COR-L47 (cell line): Measurements from ENCODE around the gene UNC13B.

Experiments
- DNase-seq: peaks from one replicate; lab custom pipeline; 2025; lab: John Stamatoyannopoulos, UW

UNC13B gene

GRCh38 chr9:35335164-35335563 is 173.4 kb downstream of the UNC13B start:
- no peak for DNase-seq

DNA sequence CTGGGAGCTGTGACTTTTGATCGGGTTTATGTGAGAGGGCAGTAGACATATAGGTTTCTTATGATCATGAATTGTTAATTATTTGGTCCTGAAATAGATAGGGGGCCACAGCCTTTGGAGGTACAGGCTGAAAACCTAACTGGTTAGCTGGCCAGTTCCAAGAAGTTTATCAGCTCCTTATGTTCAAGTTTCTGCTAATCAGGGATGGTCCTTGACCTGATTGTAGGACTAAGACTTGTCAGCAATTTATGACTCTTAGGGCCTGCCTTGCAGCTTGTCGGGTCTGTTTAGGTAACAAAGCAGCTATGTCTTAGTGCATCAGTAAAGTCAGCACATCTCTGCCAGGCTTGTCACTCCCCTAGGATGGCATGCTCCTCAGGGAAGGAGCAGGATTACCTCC is 176.3 kb downstream of the UNC13B start:
- no peak for DNase-seq

DNA sequence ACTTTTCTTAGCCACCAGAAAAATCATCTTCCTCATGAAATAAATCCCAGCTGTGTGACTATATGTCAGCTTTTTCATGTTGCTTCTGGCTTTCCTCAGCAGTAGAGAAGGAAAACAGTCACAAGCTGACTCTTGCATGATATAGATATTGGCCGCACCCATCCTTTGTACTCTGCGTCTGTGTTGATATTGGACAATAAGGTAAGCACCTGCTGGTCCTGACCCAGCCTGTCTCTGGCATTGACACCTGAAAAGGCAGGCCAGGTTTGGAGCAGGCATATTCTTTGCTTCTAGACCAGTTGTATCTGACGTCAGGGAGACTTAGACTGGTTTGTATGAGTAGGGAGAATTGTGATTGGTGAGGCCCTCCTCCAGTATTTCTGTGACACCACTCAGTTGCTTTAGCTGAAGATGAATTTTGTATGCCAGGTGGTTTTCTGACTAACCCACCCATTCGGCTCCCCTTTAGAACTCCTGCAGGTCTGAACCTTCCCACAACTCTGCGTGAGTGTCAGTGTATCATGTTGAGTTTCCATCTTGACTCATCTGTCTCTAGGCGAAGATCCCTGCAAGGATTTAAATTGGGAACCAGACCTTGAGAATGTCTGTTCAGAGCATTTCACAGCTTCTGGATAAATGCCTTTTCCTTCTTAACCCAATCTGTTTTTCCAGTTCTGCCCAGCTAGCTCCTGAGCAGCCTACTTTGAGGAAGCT is 176.9 kb downstream of the UNC13B start:
- peak; percentile 53 for DNase-seq

- DNase-seq = no peak
These were observed 178.2 kb downstream of the UNC13B start for GRCh38 chr9:35340046-35340445.

DNA sequence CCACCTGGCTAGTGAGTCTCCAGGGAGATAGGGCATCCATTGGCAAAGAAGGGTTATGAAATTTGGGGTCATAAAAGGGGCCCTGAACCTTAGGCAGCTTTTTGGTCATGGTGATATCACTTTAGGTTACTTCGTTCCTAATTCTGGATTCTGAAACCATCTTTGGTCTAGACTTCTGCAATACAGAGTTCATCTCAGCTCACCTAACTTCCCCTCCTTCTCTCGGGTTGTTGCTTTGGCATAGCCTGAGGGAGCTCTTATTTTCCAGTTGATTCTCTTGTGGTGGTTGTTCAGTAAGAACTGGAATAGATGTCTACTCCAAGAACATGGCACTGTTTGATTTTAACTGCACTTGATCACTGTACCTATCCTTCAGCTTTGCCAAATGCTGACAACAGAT is 179.2 kb downstream of the UNC13B start:
- DNase-seq = no peak

DNA sequence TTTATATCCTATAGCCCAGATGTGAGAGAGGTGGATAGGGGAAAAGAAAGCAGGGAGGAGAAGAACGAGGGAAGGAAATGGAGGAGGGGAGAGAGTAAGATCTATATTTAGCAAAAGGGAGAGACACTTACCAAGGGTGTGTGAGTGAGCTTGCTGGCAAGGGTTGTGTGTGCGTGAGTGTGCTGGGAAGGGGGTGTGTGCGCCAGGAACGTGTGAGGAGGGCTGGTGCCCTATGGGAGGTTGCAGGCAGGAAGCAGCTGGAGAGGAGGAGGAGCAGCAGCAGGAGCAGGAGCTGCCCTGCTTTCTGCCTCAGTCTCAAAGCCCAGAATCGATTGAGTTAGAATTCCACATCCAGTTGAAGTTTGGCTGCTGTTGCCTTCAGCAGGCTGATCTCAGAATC is 179.8 kb downstream of the UNC13B start:
- peak; percentile 3 for DNase-seq

DNA sequence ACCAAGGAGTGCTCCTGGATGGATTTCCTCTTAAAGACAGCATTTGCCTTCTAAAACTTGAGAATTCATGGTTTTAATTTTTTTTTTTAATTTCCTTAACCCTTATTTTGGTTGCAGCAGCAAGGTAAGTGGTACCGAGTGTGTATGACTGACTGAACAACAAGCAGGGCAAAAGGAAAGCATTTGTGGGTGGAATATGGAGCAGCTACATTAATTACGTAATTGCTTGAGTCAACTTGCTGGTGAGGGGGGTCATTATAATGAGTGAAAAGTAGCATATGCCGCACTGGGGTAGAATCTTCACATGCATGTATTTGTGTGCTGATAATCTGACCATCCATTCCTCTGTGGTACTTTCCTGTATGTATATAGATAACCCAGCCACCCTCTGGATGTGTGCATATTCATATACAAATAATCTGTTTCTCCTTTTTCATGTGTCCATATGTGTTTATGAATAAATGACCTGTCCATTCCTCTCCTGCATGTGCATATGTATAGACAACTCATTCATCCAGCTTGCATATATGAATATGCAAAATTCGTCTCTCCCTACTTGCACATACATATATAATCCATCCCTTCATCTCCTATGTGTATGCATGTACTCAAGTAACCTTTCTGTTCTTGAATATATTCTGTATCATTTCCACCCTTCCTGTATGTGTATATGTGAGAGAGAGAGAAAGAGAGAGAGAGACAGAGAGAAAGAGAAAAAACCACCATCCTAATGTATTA is 180.6 kb downstream of the UNC13B start:
- no peak for DNase-seq

DNA sequence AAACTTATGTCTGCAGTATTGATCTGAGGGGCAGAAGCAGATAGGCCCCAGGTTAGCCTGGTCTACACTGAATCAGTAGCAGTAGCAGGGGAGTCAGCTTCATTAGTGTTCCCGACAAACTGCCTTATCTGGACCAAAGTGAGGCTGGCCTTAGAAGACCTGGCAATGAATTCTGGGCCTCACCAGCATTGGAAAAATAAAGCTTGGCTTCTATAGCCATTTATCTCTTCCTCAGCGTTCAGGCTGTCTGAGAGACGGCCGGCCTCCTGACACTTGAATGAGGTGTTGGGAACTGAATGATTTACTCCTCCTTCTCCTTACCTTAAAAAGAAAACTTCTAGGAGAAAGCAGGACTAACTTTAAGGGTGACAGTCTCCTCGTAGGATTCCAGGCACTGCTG is 186.3 kb downstream of the UNC13B start:
- DNase-seq = no peak

DNA sequence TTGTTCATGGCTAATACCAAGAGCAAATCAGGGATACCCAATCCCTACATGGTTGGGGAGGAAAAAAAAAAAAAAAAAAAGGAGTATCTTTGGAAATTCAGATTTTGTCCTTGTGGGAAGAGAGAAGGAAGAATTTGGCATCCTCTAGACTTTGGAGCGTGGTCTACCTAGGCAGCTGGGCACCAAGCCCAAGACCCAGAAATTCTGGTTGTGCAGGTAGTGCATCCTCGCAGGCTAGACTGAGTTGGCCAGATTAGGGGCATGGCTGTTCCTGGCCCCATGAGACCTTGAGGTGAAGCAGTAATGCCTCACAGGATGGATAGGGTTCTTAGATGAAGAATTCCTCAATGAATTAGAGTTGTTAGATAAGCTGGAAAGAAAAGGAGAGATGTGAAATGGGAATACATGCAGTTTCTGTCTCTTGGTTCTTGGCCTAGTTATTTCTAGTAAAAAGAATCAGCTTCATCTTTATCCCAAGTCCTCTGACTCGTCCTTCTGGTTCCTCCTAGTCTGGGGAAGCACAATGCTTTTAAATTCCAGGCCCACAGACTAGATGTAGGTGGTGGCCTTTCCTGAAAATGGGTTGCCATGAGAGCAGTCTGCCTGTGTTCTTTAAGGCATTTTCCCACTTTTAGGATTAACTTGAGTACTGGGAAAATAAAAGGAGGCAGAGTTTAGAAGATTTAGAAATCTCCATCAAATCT is 187.6 kb downstream of the UNC13B start:
- no peak for DNase-seq

- no peak for DNase-seq
These were observed 188.4 kb downstream of the UNC13B start for GRCh38 chr9:35350212-35350611.

DNA sequence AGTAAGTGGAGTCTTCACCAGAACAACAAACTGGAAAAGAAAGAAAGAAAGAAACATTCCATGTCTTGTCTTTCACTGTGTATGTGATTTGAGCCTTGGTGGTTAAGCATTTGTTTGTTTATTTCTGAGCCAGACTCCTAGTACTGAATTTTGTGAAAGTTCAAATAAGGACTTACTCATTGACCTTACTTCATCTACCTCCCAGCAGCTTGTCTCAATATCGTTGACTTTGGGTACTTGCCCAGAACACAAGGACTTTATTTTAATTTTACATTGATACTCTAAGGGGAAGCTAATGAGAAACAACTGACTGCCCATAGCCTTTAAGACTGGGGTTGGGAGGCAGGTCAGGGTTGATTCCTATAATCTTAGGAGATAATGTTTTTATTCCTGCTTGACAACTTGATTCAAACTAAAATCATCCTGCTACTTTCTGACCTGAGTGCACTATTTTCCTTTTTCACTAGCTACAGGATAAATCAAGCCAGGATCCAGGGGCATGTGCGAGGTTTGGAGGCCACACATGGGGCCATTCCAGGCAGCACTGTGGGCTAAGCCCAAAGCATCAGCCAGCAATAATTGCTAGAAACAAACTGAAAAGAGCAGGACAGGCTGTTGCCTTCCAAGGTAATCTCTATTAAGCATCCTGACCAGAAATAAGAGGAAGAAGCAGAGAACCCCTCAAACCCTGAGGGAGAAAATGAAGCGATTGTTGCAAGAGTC is 189.2 kb downstream of the UNC13B start:
- DNase-seq = no peak

DNA sequence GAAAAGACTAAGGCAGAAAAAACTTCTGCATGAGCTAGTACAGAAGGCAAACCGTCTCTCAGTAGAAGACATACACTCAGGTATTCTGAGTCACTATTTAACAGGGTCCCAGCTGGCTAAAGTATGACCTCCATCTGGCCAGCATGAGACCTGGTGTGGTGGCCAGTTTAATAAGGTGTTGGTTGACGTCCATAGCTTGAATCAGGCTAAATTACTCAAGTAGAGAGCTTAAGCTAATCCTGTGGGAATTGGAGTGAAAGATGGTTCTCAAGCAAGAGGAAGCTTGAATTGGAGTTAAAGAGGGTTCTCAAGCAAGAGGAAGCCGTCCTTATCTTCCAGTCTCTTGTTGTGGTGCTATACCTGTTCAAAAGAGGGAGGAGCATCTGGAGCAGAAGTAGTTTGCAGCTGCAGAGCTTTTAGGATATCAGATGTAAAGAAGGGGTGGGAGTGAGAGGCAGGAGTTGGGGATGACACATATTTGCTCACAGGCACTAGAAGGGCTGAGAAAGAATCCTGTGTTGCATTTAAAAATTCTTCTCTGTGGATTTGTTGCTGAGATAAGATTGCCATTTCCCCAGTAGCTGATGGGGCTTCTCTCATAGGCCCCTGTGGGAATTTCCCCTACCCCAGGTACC is 192.0 kb downstream of the UNC13B start:
- DNase-seq = no peak

GRCh38 chr9:35355939-35356338 is 194.1 kb downstream of the UNC13B start:
- no peak for DNase-seq

GRCh38 chr9:35357116-35357515 is 195.3 kb downstream of the UNC13B start:
- no peak for DNase-seq

DNA sequence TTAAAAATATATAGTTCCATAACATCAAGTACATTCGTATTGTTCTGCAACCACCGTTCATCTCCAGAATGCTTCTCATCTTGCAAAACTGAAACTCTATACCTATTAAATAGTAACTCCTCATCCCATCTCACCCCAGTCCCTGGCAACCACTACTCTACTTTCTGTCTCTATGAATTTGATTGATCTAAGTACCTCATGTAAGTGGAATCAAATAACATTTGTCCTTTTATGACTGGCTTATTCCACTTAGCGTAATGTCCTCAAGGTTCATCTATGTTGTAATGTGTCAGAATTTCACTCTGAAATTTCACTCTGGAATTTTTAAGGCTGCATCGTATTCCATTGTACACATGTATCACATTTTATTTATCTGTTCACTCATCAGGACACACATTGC is 196.0 kb downstream of the UNC13B start:
- DNase-seq = no peak

- DNase-seq = no peak
These were observed 203.2 kb downstream of the UNC13B start for GRCh38 chr9:35364817-35365585.

GRCh38 chr9:35366627-35367026 is 204.8 kb downstream of the UNC13B start:
- DNase-seq = no peak

GRCh38 chr9:35367451-35367850 is 205.6 kb downstream of the UNC13B start:
- DNase-seq = no peak

DNA sequence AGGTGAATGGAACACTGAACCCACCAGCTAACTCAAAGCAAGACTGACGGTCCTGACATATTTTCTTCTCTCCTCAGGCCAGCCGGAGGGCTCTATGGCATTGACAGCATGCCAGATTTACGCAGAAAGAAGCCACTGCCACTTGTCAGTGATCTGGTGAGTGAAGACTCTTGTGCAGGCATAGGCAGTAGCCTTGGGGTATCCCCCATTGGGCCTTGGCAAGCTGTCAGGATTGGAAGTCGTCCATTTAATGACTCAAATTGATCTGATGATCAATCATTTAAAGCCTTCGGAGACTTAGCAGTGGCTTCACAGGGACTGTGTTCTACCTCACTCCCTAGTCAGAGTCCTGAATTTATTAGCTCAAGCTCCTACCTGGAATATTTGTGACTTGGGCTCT is 208.4 kb downstream of the UNC13B start:
- DNase-seq = no peak

- no peak for DNase-seq
These were observed 212.6 kb downstream of the UNC13B start for GRCh38 chr9:35374436-35374835.

- no peak for DNase-seq
These were observed 213.1 kb downstream of the UNC13B start for GRCh38 chr9:35374910-35375309.
